ENCODE measurements around the gene LEPROT. TPM values are rescaled to one million over a fixed set of nuclear protein-coding genes. Genes with fewer than 3 reads are reported as not detected.

LEPROT gene
- total RNA-seq, 1 donor from 2014 or later, result 54.2 TPM

- no peak for DNase-seq (ENCODE audit: extremely low read depth, low read depth, low spot score)
These were observed 51.4 kb downstream of the LEPROT start for GRCh38 chr1:65471861-65472332.

- DNase-seq (ENCODE audit: extremely low read depth, low read depth, low spot score), result no peak
These were observed 55.9 kb downstream of the LEPROT start for GRCh38 chr1:65476327-65476726.

GRCh38 chr1:65477414-65478378 is 57.2 kb downstream of the LEPROT start:
- DNase-seq (ENCODE audit: extremely low read depth, low read depth, low spot score), result no peak

GRCh38 chr1:65478379-65479026 is 58.0 kb downstream of the LEPROT start:
- no peak for DNase-seq (ENCODE audit: extremely low read depth, low read depth, low spot score)

GRCh38 chr1:65479554-65480204 is 59.2 kb downstream of the LEPROT start:
- no peak for DNase-seq (ENCODE audit: extremely low read depth, low read depth, low spot score)

GRCh38 chr1:65480684-65481405 is 60.4 kb downstream of the LEPROT start:
- DNase-seq (ENCODE audit: extremely low read depth, low read depth, low spot score), result no peak

GRCh38 chr1:65483993-65484754 is 63.7 kb downstream of the LEPROT start:
- no peak for DNase-seq (ENCODE audit: extremely low read depth, low read depth, low spot score)

Other genes starting within 250 kb of the LEPROT start
- gene DNAJC6, start 111.1 kb upstream of the LEPROT start, total RNA-seq, result 3.2 and 3.3 TPM in 2 replicates
- 11.2 and 17.0 TPM in 2 replicates for gene LEPR, start within 50 bp of the LEPROT start, total RNA-seq